SKM-1 treated with dmso at 0.1 percent for 144 hours (cell line): ENCODE results near the gene RFESD.

Experiments
- DNase-seq: peaks from one replicate; lab custom pipeline; 2025; ENCODE audit not compliant: unreplicated experiment; lab: John Stamatoyannopoulos, UW

Gene RFESD

DNA sequence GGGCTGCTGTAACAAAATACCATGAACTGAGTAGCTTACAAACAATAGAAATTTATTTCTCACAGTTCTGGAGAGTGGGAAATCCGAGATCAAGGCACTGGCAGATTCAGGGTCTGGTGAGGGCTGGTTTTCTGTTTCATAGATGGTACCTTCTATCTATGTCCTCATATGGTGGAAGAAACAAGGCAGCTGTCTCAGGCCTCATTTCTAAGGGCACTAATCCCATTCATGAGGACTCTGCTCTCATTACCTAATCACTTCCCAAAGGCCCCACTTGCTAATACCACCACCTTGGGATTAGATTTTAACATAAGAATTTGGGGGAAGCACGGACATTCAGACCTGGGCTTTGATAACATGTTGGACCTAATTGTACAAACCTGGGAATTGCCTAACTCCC, 13.5 kb downstream of the RFESD start:
- DNase-seq = no peak

DNA sequence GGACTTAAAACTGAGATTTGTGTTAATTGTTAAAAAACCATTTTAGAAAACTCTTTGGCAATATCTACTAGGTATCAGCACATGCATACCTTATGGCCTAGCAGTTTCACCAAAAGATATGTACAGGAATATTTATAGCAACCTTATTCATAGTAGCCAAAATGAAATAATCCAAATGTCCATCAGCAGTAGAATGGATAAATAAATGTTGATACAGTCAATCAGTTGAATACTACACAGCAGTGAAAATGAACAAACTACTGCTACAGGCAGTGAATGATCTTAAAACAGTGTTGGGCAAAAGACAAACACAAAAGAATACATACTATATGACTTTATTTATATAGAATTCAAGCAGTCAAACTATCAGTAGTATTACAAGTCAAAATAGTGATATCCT, 16.4 kb downstream of the RFESD start:
- DNase-seq = no peak

DNA sequence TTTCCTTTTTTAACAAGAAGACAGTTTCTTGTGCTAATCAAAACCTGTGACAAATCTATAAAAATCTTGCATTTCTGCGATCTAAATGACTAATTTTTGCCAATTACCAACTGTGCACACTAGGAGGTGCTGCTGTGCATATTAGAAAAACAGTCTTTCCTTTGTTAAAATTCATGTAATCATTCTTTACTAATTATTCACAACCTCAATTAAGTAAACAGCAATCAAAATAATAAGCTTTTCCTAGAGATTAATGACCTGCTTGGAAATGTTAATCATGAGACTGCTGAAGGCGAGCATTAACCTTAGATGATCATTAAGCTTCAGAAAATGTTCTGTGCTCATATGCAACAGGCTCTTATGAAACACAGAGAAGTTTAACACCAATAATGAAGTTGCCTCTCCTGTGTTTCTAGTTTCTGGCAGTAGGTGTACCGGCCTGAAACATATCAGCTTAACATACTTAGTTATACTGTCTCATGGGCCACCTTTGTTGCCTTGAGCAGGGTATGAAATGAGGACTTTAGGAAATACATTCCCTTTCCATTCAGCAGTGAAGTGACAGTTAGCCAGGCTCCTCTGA, 17.7 kb downstream of the RFESD start:
- DNase-seq = peak; percentile 33

DNA sequence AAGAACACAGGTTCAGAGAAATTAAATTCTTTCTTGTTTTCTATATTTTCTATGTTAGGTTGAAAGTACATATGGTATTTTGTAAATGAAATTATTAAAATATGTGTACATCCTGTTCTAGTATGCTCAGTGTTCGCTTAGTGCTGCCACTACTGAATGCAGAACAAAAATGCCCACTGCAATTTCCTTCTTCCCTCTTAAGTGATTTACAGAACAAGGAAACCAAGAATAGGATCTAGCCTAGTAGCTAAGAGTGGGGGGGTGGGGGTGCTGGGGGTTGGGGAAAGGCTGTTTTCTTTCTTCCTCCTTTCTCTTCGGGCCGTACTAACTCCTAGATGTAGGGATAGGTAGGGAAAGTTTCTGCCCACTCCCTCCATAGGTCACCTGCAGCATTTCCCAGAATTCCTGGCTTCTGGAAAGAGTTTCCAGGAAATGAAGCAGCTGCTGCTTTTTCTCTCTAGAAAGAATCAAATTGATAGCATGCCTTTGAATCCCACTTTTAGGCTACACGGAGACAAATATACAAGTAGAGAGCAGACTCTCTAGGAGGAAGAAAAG, 20.6 kb downstream of the RFESD start:
- DNase-seq = peak; percentile 75

DNA sequence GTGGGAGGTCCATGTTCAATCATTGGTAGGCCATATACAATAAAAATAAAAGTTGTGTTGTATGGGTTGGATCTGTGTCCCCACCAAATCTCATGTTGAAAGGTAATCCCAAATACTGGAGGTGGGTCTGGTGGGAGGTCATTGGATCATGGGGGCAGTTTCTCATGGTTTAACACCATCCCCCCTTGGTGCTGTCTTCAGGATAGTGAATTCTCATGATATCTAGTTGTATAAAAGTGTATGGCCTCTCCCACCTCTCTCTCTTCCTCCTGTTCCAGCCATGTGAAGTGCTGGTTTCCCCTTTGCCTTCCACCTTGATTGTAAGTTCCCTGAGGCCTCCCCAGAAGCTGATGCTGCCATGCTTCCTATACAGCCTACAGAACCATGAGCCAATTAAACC, 21.1 kb downstream of the RFESD start:
- DNase-seq = no peak

DNA sequence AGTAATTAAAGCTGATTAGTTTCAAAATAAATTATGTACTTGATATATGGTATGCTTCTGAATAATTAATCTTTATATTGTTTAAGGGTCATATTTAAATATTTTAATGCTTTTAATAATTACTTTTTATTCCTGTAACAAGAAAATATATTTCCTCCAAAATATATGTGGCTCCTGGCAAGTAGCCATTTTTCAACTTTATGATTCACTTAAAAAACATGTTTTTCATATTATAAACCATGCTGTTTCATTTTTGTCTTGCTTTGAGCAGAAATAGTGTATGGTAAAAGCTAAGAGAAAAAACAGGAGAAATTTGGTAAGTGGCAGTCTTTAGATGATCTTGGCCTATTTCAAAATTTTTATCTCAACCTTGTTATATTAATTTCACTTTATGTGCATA, 21.6 kb downstream of the RFESD start:
- DNase-seq = no peak

DNA sequence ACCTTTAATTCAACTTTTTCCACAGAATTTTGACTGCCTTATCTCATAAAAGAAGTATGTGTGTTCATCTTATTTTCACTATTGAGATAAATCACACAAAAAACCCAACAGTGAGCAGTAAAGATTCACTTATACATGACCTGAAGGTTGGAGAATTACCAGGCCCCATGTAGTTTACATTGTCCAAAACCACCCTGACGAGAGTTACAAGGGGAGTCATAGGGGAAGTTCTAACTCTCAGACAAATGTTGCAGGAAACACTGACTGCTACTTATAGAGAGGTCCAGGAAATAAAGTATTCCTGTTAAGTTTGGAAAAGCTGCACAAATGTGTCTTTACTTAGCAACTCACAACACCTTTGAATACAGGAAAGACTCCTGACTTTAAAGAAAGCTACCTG, 22.2 kb downstream of the RFESD start:
- DNase-seq = no peak

DNA sequence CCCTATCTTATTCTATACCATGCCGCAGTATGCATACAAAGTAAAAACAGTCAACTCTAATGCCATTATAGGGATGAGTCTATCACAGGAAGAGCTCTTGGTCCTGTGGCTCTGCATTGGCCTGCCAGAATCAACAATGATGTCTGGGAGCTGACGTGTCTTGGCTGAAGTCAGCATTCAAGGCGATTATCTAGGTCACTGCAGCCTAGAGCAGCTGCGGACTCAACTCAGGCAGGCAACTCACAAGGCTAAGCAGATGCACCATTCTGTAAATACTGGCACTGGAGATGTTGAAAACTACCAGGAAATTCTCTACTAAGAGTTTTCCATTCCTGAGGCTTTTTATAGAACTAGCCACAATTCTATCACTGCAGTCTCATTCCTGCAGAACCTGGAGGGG, 23.0 kb downstream of the RFESD start:
- no peak for DNase-seq

DNA sequence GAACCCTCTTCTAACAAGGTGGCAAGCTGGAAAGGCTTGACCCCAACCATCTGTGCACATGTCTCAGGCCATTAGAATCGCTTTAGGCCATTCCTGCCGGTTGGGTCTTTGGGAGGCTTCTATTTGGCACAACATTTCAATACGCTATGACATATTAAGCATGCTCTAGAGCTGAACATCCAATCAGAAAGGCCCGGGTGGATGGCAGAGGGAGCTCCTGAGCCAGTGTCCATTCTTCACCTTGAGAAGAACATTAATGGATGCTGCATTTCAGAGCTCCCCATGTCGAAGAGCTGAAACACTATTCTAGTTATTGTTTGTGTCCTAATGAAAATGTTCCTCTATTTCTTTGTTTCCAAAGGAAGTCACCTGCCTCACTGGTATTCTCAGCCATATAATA, 23.4 kb downstream of the RFESD start:
- no peak for DNase-seq

DNA sequence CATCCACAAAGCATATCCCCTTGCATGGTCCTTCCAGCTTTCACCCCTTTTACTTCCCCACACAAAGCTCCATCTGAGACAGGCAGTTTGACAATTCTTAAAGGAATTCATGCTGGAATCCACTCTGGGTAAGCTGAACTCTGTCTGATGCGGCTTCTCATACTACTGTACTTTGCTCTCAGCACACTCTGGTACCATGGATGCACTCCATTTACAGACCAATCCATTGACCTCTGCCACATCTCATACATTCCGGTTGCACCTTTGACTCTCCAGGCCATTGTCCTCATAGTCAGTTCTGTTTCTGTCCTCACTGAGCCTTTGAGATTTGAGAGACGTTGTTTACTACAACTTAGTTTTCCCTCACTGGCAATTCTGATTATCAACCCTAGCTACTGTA, 24.0 kb downstream of the RFESD start:
- no peak for DNase-seq

DNA sequence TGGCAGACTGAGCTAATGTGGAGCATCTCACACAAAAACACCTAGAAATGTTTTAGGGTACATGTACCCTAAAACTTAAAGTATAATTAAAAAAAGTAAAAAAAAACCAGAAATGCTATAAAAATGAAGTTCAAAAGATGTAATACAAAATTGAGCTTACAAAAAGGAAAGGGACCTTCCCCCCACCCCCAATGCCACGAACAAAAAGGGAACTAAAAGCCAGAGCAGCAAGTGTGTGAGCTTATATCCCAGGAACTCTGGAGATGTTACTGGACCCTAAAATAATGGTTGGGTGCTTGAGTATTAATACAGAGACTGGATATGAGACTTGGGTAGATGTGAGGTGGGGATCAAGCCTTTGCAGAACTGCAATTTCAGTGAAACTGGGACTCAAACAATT, 25.2 kb downstream of the RFESD start:
- DNase-seq = peak; percentile 20

DNA sequence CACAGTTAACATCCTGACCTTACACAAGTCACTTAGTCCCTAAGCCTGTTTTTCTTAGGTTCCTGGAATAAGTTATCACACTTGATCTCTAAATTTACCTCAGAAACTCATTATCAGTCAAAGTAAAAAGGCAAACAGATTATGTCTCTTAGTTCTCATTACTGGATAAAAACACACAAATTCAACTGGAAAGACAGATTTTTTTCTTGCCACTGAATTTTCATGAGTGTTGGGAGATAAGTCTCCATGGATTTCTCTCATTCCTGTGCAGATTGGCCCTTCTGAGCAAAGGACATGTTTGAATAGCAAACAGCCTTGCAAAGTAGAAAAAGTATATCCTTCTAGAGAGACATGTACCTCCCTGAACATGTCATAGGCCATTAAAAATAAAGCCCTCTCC, 26.1 kb downstream of the RFESD start:
- no peak for DNase-seq

DNA sequence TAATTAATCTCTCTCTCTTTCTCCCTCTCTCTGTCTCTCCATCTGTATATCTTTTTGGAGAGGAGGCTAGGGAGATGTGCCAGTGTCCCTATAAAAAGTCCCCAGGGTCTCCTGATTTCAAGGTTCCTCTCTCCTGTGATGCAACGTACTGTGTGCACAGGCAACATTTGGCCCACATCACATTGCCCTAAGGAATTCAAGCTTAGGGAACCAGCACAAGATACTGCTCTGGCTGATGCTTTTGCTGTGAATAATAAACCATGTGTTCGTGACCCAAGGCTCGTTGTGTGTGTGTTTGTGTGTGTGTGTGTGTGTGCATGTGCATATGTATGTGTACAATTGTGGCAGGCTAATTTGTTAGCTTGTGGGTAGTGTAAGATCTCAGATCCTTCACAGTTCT, 26.5 kb downstream of the RFESD start:
- DNase-seq = no peak

DNA sequence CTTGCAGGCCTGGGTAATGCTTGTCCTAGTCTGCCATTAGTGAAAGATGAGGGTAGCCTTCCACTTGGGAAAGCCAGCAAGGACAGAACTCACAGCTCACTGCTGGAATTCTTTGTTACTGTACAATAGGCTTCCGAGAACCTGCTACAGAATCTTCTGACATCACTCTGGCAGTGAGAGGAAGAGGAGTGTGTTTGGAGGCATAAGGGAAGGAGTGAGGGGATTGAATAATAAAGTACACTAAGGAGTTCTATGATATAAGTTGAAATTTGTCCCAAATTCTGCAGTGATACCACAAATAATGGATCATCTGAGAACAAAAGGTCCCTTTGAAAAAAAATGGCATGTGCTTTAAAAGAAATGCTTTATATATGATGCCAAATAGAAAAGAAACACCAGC, 36.3 kb downstream of the RFESD start, which contains the start of gene SPATA9:
SPATA9 (minus strand) TSS at position 101 of the 400 bp plus-strand sequence. CDS start 137 bp downstream, outside the sequence.
- no peak for DNase-seq

DNA sequence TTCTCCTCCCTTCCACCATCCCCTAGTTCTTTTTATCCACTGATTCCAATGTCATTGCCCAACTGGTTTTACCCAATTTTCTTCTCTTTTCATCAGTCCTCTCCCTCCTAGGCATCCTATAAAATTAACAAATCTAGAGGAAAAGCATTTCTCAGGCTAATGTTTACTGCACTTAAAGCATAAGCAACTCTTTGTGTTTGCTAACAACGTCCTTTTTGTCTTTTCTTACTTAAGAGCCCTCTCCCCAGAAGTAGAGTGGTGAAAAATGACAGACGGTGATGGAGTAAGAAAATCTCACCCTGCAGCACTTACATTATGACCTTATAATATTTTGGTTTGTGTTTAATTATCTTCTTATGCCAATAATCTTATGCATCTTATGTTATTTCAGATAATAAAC, 37.8 kb downstream of the RFESD start:
- no peak for DNase-seq

DNA sequence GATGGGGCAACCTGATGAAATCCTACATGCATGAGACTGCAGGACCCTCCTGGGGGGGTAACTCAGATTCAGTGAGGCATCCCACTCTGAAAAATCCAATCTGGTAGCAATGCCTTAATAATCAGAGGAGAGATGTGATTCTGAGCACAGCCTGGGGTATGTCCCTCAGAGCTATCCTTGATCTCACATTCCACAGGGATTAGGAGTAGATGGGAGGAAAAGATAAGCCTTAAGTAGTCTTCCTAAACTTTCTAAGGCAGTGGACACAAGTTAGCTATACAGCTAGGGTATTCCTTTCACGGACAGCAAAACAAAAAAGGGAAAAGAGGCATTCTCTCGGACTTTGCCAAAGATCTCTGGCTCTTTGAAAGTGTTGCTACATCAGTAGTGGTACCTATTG, 40.1 kb downstream of the RFESD start:
- no peak for DNase-seq

DNA sequence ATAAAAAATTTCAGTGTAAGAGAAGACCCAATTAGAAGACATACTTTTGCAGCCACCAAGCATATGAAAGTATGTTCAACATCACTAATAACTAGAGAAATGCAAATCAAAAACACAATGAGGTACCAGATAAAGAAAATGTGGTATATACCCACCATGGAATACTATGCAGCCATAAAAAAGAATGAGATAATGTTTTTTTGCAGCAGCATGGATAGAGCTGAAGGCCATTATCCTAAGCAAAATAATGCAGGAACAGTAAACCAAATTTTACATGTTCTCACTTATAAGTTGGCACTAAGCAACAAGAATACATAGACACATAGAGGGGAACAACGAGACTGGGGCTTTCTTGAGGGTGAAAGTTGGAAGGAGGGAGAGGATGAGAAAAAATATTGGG, 43.1 kb downstream of the RFESD start:
- DNase-seq = no peak

DNA sequence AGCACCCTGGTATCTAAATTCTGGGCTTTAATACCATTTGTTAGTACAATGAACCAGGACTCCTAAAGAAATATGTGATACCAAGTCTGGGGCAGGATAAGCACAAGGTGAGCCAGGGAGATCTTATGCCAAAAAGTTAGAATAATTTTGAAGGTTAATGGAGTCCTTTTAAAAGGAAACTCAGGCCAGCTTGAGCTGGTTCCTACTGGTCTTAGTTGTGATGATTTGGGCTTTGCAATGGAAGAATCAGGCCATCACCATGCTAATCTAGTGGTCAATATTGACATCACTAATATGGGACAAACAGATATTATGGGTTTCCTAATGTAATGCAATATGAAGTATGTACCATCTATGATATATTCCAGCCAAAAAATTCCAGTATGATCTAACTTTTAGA, 43.8 kb downstream of the RFESD start:
- DNase-seq = no peak

DNA sequence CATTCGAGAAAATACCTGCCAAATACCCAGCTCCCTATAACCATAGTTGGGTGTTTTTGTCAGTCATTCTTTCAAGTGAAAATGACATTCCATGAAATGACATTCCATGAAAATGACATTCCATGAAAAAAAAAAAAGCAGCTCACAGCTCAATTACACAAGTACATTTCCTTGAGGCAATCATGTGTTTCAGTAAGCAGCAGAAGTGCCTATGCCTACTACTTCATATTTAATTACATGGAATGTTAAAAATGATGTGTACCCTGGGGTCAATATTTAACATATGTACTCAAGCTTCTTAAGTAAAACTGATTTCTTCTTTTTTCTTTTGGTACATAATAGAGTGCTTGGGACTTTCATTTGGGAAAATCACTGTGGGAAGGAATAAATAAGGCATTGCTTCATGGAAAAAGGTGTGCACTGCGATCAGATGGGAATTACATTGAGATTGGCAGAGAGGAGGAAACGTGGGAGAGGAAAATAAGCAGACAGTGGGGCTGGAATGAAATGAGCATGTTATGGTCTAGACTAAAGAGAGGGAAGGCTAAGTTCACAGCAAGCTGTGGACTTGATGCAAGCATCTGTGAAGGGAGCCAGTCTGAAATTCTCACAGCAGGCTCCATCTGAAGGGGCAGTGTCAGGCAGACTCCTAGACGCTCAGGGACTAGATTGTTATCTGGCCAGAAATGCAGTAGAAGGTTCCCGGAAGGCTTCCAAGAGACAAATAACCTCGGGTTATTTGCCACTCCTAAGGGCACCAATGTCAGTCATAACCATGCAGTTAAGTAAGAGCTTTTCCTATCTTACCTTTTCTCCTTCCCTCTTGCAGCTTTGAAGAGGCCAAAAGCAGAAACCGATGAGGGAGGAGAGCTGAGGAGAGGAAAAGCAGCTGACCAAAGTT, 51.5 kb downstream of the RFESD start:
- DNase-seq = no peak

DNA sequence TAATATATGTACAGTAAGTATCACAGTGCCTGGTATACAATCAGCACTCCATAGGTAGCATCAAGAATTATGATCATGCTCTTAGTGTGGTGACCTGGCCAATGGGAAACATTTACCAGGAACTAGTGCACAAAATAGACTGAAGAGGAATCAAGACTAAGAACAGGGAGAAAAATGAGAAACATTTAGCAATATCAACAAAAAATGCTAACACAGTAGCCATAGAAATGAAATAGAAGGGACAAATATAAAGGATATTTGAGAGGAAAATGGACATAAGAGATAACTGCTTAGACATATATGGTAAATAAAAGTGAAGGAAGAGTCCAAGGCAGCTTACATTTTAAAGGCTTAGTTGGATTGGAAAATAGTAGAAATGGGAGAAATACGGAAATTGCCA, 52.8 kb downstream of the RFESD start:
- no peak for DNase-seq

DNA sequence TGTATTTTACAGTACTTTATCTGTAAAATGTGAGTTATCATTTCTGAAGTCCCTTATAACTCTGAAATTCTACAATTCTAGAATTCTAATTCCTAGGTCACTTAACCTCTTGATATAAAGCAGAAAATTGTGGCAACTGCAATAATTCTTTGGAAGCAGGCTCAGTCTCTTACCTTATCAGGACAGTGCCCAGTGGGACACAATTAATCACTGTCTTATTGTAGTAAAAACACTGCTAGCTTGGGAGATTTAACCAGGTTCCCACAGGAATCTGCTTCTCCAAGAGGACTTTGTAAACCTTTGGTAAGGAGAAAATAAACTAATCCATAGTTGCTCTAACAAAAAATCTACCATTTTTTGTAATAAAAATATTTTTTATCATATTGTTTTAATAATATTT, 54.5 kb downstream of the RFESD start:
- DNase-seq = no peak

DNA sequence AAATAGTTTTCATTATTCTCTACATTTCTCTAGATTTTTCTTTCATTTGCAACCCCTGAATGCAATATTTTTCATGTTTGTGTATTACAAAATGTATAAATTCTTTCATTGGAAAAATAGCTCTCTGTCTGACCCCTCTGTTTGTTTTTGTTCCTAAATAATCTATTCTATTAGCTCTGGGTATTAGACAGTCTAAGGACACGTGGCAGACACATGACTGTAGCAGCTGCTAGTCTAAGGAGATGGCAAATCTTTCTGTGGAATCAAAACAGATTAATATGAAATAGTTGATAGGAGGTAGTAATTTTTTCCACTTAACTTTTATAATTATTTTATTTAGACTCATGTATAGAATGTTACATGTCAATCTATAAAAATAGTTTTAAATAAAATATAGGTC, 57.6 kb downstream of the RFESD start:
- no peak for DNase-seq
